ENCODE results near the gene CDKAL1. TPM values are rescaled to one million over a fixed set of nuclear protein-coding genes. Genes with fewer than 3 reads are reported as not detected.
"Not testable (repeated sequence)": the region's sequence is repeated elsewhere in the genome, so short reads cannot be mapped to it uniquely, and the experiment has no call there.

The CDKAL1 gene
- total and polyA plus RNA-seq, 2 of the 8 experiments (the other 6 are each of a cell fraction or from before 2014, with no cell fraction given): 8.4 to 24.6 TPM

GRCh38 chr6:21254460-21254859, 720.2 kb downstream of the CDKAL1 start:
- H3K56ac ChIP-seq (replicated peaks; ENCODE audit: insufficient read length, low read depth, low read length); H3K4me1 ChIP-seq (replicated peaks in 1 of 4; ENCODE audit: control insufficient read depth in 3 of 4, insufficient read depth in 4 of 4, low read length in 3 of 4); H2BK5ac ChIP-seq (ENCODE audit: low read depth, low read length); FAIRE-seq; H3K79me2 ChIP-seq (ENCODE audit: control insufficient read depth in 1 of 2, insufficient read depth in 2 of 2, low read length in 2 of 2); H4K8ac ChIP-seq (ENCODE audit: extremely low read depth, insufficient read depth, low read length); H2BK120ac ChIP-seq (replicated peaks; ENCODE audit: low read depth, low read length); H4K20me1 ChIP-seq (replicated peaks in 1 of 2; ENCODE audit: control insufficient read depth in 1 of 2, insufficient read depth in 2 of 2, low read length in 2 of 2); DNase-seq (ENCODE audit: low read depth in 1 of 2, low spot score in 2 of 2); H4K91ac ChIP-seq (replicated peaks; ENCODE audit: insufficient read length, low read length); H3K23ac ChIP-seq (ENCODE audit: insufficient read length); H2BK15ac ChIP-seq (ENCODE audit: low read length); H3K9ac ChIP-seq (replicated peaks in 1 of 4; ENCODE audit: extremely low read depth in 1 of 4, low read depth in 3 of 4, low read length in 3 of 4); H2AFZ ChIP-seq (ENCODE audit: low read length); H3K4me2 ChIP-seq (ENCODE audit: insufficient read depth in 1 of 2, low read depth in 2 of 2, low read length in 2 of 2); H4K5ac ChIP-seq (ENCODE audit: insufficient read length, low read depth, low read length); H3K23me2 ChIP-seq (ENCODE audit: low read depth, low read length); H2BK20ac ChIP-seq (ENCODE audit: low read length); H3K27ac ChIP-seq (ENCODE audit: low read depth, low read length); H2BK12ac ChIP-seq (ENCODE audit: low read depth, low read length); H3K27me3 ChIP-seq (replicated peaks in 1 of 4; ENCODE audit: control insufficient read depth in 3 of 4, extremely low read depth in 1 of 4, insufficient read depth in 3 of 4, low read length in 3 of 4); H3K9me3 ChIP-seq (ENCODE audit: insufficient read depth in 2 of 2, low read depth in 1 of 2, low read length in 1 of 2); CTCF ChIA-PET (ENCODE audit: partially characterized antibody); H3K36me3 ChIP-seq (ENCODE audit: control insufficient read depth in 2 of 4, insufficient read depth in 4 of 4, low read length in 3 of 4); H3K79me1 ChIP-seq (ENCODE audit: low read depth, low read length); H3K18ac ChIP-seq (ENCODE audit: extremely low read depth, low read length); H3K4me3 ChIP-seq (ENCODE audit: extremely low read depth in 1 of 4, insufficient read depth in 2 of 4, low read depth in 3 of 4, low read length in 4 of 4); H3K14ac ChIP-seq (ENCODE audit: insufficient read length); H3K4ac ChIP-seq (replicated peaks; ENCODE audit: insufficient read length, low read depth, low read length); H2AK5ac ChIP-seq (ENCODE audit: low read depth, low read length): not testable (repeated sequence)
- POLR2A ChIA-PET (ENCODE audit: partially characterized antibody): interaction anchor here (0.5 kb wide), 1 partner anchor 434 kb away, joined by 3 read pairs; no protein-coding TSS in a partner anchor

All from H1 (cell line).